ENCODE results near the gene CTNND2. TPM values are rescaled to one million over a fixed set of nuclear protein-coding genes. Genes with fewer than 3 reads are reported as not detected.

CTNND2 gene
- total and polyA plus RNA-seq, 9 of the 15 experiments (the other 6 are each of a cell fraction or from before 2014, with no cell fraction given): 0.03 to 0.35 TPM; not detected in 7

DNA sequence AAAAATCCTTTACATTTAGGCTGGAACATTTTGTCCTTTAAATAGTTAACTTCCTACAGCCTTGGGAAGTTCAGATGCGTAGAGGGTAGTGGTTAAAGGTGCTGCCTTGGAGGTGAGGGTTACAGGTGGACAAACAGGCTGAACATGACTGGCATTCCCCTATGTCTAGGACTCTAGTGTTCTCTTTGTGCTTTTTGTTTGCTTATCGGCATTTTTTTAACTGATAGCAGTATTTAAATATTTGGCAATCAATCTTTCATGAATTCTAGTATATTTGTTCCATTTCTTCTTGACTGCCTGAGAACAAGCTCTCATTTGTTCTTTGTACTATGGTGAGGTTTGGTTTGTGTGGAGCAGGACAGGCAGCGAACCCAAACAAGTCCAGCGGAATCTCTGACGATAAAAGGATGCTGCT is 307.6 kb downstream of the CTNND2 start:
- Histone ChIP-seq H3K9me1 (ENCODE audit: control insufficient read depth, insufficient read depth, low read length) (no peaks in the 10 kb centered on the region), H3K4me2 (ENCODE audit: insufficient read depth, low read length) (no peak overlapping the region), H3K4me3 (no peak overlapping the region), H3K79me2 (ENCODE audit: control insufficient read depth, insufficient read depth, low read length) (no peaks in the 10 kb centered on the region), H2AFZ (ENCODE audit: low read depth, low read length) (no peak overlapping the region), H3K27ac (ENCODE audit: extremely low read depth, low read depth, low read length) (no peak overlapping the region), H3K9ac (ENCODE audit: insufficient read depth in 1 of 2, low read depth in 2 of 2, low read length in 2 of 2) (no peak overlapping the region), H3K4me1 (replicated peaks in 1 of 2; ENCODE audit: control insufficient read depth in 2 of 2, insufficient read depth in 2 of 2, low read length in 2 of 2) (no peaks in the 10 kb centered on the region), H3K36me3 (ENCODE audit: control insufficient read depth, insufficient read depth, low read length) (no peaks in the 10 kb centered on the region), H3K27me3 (ENCODE audit: control insufficient read depth in 2 of 2, insufficient read depth in 2 of 2, low read length in 2 of 2) (no peaks in the 10 kb centered on the region), H4K20me1 (replicated peaks; ENCODE audit: control insufficient read depth, insufficient read depth, low read length) (no peaks in the 10 kb centered on the region), H3K9me3 (replicated peaks; ENCODE audit: control insufficient read depth, insufficient read depth, low read depth, low read length) (no peaks in the 10 kb centered on the region)
- ATAC-seq (no peak), DNase-seq (ENCODE audit: extremely low read depth in 1 of 4, low spot score in 3 of 4) (no peak), FAIRE-seq (no peak)
- TF ChIP-seq ZNF766 (CRISPR knock-in tag; conservative IDR thresholded peaks at IDR 0.05) (no peak), DIDO1 (tag; IDR thresholded peaks at IDR 0.05; ENCODE audit: low read depth) (no peak), NRF1 (conservative IDR thresholded peaks at IDR 0.05 in 1 of 2, IDR thresholded peaks at IDR 0.05 in 1 of 2) (no peak), ZNF274 (IDR thresholded peaks at IDR 0.05; ENCODE audit: borderline replicate concordance, low read depth, low read length) (no peak), IRF2 (CRISPR knock-in tag; IDR thresholded peaks at IDR 0.05) (no peak), HDAC3 (IDR thresholded peaks at IDR 0.05; ENCODE audit: borderline replicate concordance, partially characterized antibody) (no peak), ZEB2 (IDR thresholded peaks at IDR 0.05) (no peak), NR2C1 (IDR thresholded peaks at IDR 0.05) (no peak), NR2C1 (tag; IDR thresholded peaks at IDR 0.05) (no peak), MEF2A (IDR thresholded peaks at IDR 0.05; ENCODE audit: control insufficient read depth, low read depth, low read length) (no peak), BRD4 (IDR thresholded peaks at IDR 0.05) (no peak), KLF13 (tag; IDR thresholded peaks at IDR 0.05; ENCODE audit: borderline replicate concordance, low read depth) (no peak), NFRKB (IDR thresholded peaks at IDR 0.05; ENCODE audit: low read depth) (no peak), TCF7 (IDR thresholded peaks at IDR 0.05; ENCODE audit: borderline replicate concordance) (no peak), HMG20B (CRISPR knock-in tag; IDR thresholded peaks at IDR 0.05) (no peak)
- TF ChIP-seq, protein P1, sequence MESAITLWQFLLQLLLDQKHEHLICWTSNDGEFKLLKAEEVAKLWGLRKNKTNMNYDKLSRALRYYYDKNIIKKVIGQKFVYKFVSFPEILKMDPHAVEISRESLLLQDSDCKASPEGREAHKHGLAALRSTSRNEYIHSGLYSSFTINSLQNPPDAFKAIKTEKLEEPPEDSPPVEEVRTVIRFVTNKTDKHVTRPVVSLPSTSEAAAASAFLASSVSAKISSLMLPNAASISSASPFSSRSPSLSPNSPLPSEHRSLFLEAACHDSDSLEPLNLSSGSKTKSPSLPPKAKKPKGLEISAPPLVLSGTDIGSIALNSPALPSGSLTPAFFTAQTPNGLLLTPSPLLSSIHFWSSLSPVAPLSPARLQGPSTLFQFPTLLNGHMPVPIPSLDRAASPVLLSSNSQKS (CRISPR knock-in tag; IDR thresholded peaks at IDR 0.05): no peak
- TF ChIP-seq, protein P2, sequence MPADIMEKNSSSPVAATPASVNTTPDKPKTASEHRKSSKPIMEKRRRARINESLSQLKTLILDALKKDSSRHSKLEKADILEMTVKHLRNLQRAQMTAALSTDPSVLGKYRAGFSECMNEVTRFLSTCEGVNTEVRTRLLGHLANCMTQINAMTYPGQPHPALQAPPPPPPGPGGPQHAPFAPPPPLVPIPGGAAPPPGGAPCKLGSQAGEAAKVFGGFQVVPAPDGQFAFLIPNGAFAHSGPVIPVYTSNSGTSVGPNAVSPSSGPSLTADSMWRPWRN (IDR thresholded peaks at IDR 0.05; ENCODE audit: low read depth): no peak
- WGBS (ENCODE audit: insufficient coverage, low coverage, missing lambda C conversion rate): under 1% methylated on average over 5 of the region's 5 CpGs
- ChIA-PET POLR2A (no interaction called here), CTCF (ENCODE audit: low intra/inter-chr PET ratio) (no interaction called here)
- intact Hi-C loops (cut with micrococcal nuclease) (no loop called here), in situ Hi-C loops (cut with MboI) (no loop called here)
- BruUV-seq (replicated peaks): no TSS peak

Measured in K562 (cell line).